Measurements from ENCODE around the gene SPECC1. TPM values are rescaled to one million over a fixed set of nuclear protein-coding genes. Genes with fewer than 3 reads are reported as not detected.

Gene SPECC1
- total and polyA plus RNA-seq, 2 donors (not counting 3 experiments of a cell fraction or from before 2014, with no cell fraction given) = 5.3 to 20.4 TPM

DNA sequence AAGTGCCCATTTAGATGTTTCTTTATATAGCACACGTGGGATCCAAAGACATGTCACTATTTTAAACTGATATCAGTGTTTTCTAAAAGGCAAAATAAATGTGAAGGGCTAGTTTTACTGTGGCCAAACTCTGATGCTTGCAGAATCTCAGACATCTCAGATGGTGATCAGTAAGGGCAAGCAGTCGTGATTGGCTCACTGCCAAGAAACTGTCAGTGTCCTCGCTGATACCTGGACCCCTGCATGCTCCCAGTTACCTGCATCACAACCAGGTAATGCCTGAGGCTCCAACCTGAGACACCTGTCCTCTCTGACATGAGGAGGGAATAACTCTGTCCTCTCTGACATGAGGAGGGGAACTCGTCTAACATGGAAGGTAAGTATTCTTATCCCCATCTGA, 114.0 kb downstream of the SPECC1 start:
- FAIRE-seq = no peak

DNA sequence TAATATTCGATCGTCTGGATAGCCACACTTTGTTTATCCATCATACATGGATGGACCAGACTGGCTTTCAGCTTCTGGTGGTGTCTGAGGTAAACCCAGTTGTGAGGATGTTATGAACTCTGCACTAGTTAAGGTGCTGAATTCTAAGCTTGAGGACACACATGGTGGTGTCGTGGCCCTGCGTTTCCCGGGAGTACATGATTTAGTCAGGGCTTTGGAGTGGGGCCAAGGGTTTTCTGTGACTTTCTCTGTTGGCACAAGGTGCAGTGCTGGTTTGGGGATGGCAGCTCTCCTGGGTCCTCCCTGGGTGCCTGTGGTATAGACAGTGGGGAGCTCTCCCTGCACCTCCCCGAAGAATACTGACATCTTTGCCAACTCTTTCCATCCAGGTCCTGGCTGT, 116.6 kb downstream of the SPECC1 start:
- dilution Hi-C loops (cut with MboI; ENCODE audit: extremely low pct_ligation_motif_present, low sequenced_read_pairs) = no loop called here
- no peaks in the 10 kb centered on the region for H3K9me1 ChIP-seq (replicated peaks; ENCODE audit: control insufficient read depth, extremely low read depth, insufficient read depth, low read length)
- H4K20me1 ChIP-seq (replicated peaks; ENCODE audit: control insufficient read depth, extremely low read depth, insufficient read depth, low read length) = no peaks in the 10 kb centered on the region
- no peaks in the 10 kb centered on the region for H3K79me2 ChIP-seq (ENCODE audit: control insufficient read depth, insufficient read depth, low read length)
- no peak for DNase-seq (ENCODE audit: low read depth, low spot score)
- intact Hi-C loops (cut with micrococcal nuclease) = no loop called here
- ChIA-PET CTCF (no interaction called here), POLR2A (no interaction called here)
- no peak for FAIRE-seq
- H3K9me3 ChIP-seq (replicated peaks; ENCODE audit: control insufficient read depth, insufficient read depth, low read length) = no peaks in the 10 kb centered on the region
- H3K36me3 ChIP-seq (ENCODE audit: control insufficient read depth in 2 of 2, extremely low read depth in 1 of 2, insufficient read depth in 2 of 2, low read length in 2 of 2) = no peaks in the 10 kb centered on the region
- TF ChIP-seq POLR2A (IDR thresholded peaks at IDR 0.05; ENCODE audit: low read depth, low read length) (no peak), FOS (IDR thresholded peaks at IDR 0.05; ENCODE audit: borderline replicate concordance, insufficient read depth, low read length) (no peak), MYC (IDR thresholded peaks at IDR 0.05; ENCODE audit: low read depth, low read length) (no peak), POLR2AphosphoS5 (IDR thresholded peaks at IDR 0.05; ENCODE audit: insufficient read depth, low read depth, low read length) (no peak), EZH2 (IDR thresholded peaks at IDR 0.05; ENCODE audit: borderline replicate concordance, low read depth, low read length, severe bottlenecking) (no peak), GATA2 (IDR thresholded peaks at IDR 0.05; ENCODE audit: insufficient read depth, insufficient read length, low read depth, low read length) (no peak), JUN (IDR thresholded peaks at IDR 0.05; ENCODE audit: borderline replicate concordance, insufficient read depth, insufficient read length, low read depth) (no peak)
- TF ChIP-seq, protein P1, sequence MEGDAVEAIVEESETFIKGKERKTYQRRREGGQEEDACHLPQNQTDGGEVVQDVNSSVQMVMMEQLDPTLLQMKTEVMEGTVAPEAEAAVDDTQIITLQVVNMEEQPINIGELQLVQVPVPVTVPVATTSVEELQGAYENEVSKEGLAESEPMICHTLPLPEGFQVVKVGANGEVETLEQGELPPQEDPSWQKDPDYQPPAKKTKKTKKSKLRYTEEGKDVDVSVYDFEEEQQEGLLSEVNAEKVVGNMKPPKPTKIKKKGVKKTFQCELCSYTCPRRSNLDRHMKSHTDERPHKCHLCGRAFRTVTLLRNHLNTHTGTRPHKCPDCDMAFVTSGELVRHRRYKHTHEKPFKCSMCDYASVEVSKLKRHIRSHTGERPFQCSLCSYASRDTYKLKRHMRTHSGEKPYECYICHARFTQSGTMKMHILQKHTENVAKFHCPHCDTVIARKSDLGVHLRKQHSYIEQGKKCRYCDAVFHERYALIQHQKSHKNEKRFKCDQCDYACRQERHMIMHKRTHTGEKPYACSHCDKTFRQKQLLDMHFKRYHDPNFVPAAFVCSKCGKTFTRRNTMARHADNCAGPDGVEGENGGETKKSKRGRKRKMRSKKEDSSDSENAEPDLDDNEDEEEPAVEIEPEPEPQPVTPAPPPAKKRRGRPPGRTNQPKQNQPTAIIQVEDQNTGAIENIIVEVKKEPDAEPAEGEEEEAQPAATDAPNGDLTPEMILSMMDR (IDR thresholded peaks at IDR 0.05; ENCODE audit: extremely low read depth in 1 of 2, insufficient read depth in 1 of 2, low read depth in 1 of 2, low read length in 2 of 2) = no peak
- no TSS peak for BruUV-seq (replicated peaks)
- H3K9ac ChIP-seq (replicated peaks; ENCODE audit: extremely low read depth, insufficient read depth, low read length) = no peak overlapping the region
- no peak overlapping the region for H3K27ac ChIP-seq (ENCODE audit: insufficient read depth, low read depth, low read length)
- no peak overlapping the region for H3K4me3 ChIP-seq (replicated peaks in 1 of 3; ENCODE audit: insufficient read depth in 1 of 3, low read depth in 1 of 3, low read length in 3 of 3)
- H3K4me2 ChIP-seq (ENCODE audit: insufficient read depth, low read length) = no peak overlapping the region
- H3K27me3 ChIP-seq (ENCODE audit: control insufficient read depth in 2 of 2, insufficient read depth in 2 of 2, low read length in 2 of 2) = peaks cover 0 to 3% of the 10 kb centered on the region in 2 experiments
- no peak overlapping the region for H2AFZ ChIP-seq (ENCODE audit: low read depth, low read length)
- H3K4me1 ChIP-seq (ENCODE audit: control insufficient read depth, extremely low read depth, insufficient read depth, low read length) = no peaks in the 10 kb centered on the region

More for the DNA sequence above, 114.0 kb downstream of the SPECC1 start:
- Histone ChIP-seq H4K20me1 (replicated peaks; ENCODE audit: control insufficient read depth, extremely low read depth, insufficient read depth, low read length) (no peaks in the 10 kb centered on the region), H3K9ac (replicated peaks; ENCODE audit: extremely low read depth, insufficient read depth, low read length) (no peak overlapping the region), H3K9me3 (replicated peaks; ENCODE audit: control insufficient read depth, insufficient read depth, low read length) (no peaks in the 10 kb centered on the region), H3K27ac (ENCODE audit: insufficient read depth, low read depth, low read length) (no peak overlapping the region), H3K4me2 (ENCODE audit: insufficient read depth, low read length) (no peak overlapping the region), H3K4me1 (ENCODE audit: control insufficient read depth, extremely low read depth, insufficient read depth, low read length) (no peaks in the 10 kb centered on the region), H2AFZ (ENCODE audit: low read depth, low read length) (no peak overlapping the region), H3K4me3 (replicated peaks in 1 of 3; ENCODE audit: insufficient read depth in 1 of 3, low read depth in 1 of 3, low read length in 3 of 3) (no peak overlapping the region), H3K79me2 (ENCODE audit: control insufficient read depth, insufficient read depth, low read length) (no peaks in the 10 kb centered on the region), H3K27me3 (ENCODE audit: control insufficient read depth in 2 of 2, insufficient read depth in 2 of 2, low read length in 2 of 2) (peaks cover 0 to 3% of the 10 kb centered on the region in 2 experiments), H3K9me1 (replicated peaks; ENCODE audit: control insufficient read depth, extremely low read depth, insufficient read depth, low read length) (no peaks in the 10 kb centered on the region), H3K36me3 (ENCODE audit: control insufficient read depth in 2 of 2, extremely low read depth in 1 of 2, insufficient read depth in 2 of 2, low read length in 2 of 2) (no peaks in the 10 kb centered on the region)
- DNase-seq (ENCODE audit: low read depth, low spot score) = no peak
- intact Hi-C loops (cut with micrococcal nuclease) (no loop called here), dilution Hi-C loops (cut with MboI; ENCODE audit: extremely low pct_ligation_motif_present, low sequenced_read_pairs) (no loop called here)
- no peak for TF ChIP-seq POLR2A (IDR thresholded peaks at IDR 0.05; ENCODE audit: low read depth, low read length)
- no peak for TF ChIP-seq EZH2 (IDR thresholded peaks at IDR 0.05; ENCODE audit: borderline replicate concordance, low read depth, low read length, severe bottlenecking)
- no peak for TF ChIP-seq FOS (IDR thresholded peaks at IDR 0.05; ENCODE audit: borderline replicate concordance, insufficient read depth, low read length)
- BruUV-seq (replicated peaks) = no TSS peak
- ChIA-PET CTCF (no interaction called here), POLR2A (no interaction called here)
